ENCODE data around the gene CHRNG.
A peak's percentile ranks its signal among the peaks of the same experiment; 100 is the strongest.

The CHRNG gene

DNA sequence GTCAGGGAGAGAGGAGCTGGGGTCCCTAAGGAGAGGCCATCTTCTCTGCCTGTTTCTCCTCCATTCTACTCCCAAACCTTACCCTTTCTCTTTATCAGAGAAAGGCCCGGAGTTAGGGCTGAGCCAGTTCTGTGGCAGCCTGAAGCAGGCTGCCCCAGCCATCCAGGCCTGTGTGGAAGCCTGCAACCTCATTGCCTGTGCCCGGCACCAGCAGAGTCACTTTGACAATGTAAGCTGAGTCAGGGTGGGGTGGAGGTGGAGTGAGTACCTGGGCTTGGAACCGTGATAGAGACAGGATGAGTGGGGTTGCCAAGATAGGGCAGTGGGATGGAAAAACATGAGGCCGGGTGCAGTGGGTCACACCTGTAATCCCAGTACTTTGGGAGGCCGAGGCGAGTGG lies 5.2 kb downstream of the CHRNG start:
- TF ChIP-seq, protein P1, sequence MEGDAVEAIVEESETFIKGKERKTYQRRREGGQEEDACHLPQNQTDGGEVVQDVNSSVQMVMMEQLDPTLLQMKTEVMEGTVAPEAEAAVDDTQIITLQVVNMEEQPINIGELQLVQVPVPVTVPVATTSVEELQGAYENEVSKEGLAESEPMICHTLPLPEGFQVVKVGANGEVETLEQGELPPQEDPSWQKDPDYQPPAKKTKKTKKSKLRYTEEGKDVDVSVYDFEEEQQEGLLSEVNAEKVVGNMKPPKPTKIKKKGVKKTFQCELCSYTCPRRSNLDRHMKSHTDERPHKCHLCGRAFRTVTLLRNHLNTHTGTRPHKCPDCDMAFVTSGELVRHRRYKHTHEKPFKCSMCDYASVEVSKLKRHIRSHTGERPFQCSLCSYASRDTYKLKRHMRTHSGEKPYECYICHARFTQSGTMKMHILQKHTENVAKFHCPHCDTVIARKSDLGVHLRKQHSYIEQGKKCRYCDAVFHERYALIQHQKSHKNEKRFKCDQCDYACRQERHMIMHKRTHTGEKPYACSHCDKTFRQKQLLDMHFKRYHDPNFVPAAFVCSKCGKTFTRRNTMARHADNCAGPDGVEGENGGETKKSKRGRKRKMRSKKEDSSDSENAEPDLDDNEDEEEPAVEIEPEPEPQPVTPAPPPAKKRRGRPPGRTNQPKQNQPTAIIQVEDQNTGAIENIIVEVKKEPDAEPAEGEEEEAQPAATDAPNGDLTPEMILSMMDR (IDR thresholded peaks at IDR 0.05; ENCODE audit: borderline replicate concordance, insufficient read depth, low read depth, low read length): no peak
- no peak overlapping the region for H3K4me3 ChIP-seq (ENCODE audit: low read depth, low read length)

DNA sequence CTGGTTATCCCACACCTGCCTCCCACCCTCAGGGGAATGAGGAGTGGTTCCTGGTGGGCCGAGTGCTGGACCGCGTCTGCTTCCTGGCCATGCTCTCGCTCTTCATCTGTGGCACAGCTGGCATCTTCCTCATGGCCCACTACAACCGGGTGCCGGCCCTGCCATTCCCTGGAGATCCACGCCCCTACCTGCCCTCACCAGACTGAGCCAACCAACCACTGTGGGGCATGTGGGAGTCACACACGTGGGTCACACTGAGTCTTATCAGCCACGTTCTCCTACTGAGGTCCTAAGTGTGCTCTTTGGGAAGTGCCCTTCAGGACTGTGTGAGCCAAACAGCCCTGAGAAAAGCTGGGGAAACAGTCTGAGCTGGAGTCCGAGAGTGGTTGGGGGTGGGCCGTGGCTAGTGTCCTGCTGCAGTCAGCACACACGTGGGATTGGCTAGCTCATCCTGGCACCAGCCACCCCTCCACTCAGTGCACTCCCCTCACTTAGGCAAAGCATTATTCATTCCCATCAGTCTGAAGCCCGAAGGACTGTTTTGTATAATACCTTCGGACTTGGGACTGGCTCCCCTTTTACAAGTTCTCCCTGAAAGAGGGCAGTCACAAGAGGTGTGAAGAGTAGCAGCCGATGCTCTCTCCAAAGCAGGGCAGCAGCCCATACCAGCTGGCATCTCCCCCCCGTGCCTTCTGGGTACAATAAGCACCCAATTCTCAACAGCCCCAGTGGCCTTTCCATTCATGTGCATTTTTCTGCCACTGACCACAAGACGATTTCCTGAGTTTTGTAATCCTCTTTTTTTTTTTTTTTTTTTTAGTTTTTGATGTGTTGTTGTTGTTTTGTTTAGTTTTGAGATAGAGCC lies 6.3 kb downstream of the CHRNG start:
- no peak overlapping the region for H3K4me3 ChIP-seq (ENCODE audit: low read depth, low read length)
- TF ChIP-seq, protein P1 (IDR thresholded peaks at IDR 0.05; ENCODE audit: borderline replicate concordance, insufficient read depth, low read depth, low read length): no peak

DNA sequence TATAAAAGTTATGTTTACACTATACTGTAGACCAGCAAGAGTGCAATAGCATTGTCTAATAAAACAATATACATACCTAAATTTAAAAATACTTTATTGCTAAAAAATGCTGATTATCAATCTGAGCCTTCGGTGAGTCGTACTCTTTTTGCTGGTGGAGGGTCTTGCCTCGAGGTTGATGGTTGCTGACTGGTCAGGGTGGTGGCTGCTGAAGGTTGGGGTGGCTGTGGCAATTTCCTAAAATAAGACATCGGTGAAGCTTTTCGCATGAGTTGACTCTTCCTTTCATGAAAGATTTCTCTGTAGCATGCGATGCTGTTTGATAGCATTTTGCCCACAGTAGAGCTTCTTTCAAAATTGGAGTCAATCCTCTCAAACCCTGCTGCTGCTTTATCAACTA lies 8.5 kb downstream of the CHRNG start:
- TF ChIP-seq, protein P1 (IDR thresholded peaks at IDR 0.05; ENCODE audit: borderline replicate concordance, insufficient read depth, low read depth, low read length): no peak
- H3K4me3 ChIP-seq (ENCODE audit: low read depth, low read length): no peak overlapping the region

DNA sequence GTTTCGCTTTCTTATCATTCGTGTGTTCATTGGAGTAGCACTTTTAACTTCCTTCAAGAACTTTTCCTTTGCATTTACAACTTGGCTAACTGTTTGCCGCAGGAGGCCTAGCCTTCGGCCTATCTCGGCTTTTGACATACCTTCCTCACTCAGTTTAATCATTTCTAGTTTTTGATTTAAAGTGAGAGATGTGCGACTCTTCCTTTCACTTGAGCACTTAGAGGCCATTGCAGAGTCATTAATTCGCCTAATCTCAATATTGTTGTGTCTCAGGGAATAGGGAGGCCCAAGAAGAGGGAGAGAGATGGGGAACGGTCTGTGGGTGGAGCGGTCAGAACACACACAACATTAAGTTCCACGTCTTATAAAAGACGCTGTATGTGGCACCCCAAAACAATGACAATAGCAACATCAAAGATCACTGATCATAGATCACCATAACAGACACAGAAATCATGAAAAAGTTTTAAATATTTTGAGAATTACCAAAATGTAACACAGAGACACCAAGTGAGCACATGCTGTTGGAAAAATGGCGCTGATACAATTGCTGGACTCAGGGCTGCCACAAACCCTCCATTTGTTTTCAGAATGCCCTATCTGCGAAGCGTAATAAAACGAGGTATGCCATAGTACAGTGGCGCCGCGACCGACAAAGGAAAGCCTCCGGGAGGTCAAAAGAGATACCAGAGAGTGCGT lies 10.3 kb downstream of the CHRNG start:
- TF ChIP-seq, protein P1 (IDR thresholded peaks at IDR 0.05; ENCODE audit: borderline replicate concordance, insufficient read depth, low read depth, low read length): no peak
- peak overlapping the region; percentile 86 for H3K4me3 ChIP-seq (ENCODE audit: low read depth, low read length)

DNA sequence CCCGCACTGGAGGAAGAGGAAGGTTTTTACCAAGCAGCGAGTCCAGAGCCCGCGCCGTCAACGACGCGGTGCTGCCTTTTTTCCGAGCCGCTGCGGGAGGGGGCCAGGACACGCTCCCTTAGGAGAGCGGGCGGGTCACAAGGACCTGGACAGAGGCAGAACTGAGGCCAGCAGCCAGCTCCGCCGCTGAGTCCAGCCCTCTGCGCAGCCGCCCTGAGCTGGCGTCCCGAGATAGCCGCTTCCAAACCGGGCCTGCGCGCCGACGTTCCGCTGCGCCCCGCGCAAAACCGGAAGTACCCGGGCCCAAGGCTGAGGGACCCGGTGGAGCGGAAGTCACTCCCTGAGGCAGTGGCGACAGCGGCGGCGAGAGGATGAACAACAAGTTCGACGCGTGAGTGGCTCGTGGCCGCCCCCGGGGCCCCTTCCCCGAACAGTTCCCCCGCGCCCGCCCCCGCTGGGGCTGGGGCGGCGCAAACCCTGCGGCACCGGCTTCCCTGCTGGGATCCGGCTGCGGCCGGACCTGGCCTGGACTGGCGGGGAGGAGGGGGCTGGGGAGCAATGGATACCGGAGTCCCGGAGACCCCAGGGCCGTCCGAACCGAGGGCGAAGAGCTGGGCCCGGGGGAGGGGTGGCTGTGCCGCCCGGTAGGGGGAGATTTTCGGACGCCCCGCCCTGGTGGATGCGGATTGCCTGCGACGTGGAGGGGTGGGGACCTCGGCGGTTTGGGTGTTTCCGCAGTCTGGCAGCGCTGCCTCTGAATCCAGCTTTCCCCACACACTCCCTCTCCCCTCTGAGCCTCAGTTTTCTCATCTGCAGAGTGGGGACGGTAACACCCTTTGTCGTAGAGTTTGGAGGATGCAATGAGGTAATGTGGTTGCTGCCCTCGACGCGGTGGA lies 11.1 kb downstream of the CHRNG start, which contains the start of the genes EIF4E2 and TIGD1:
EIF4E2 (plus strand) TSS at position 336 of the 896 bp plus-strand sequence; CDS start at position 372, 36 bp downstream.
TIGD1 (minus strand) TSS at position 204 of the 896 bp plus-strand sequence. CDS start 675 bp downstream, outside the sequence.
- TF ChIP-seq, protein P1 (IDR thresholded peaks at IDR 0.05; ENCODE audit: borderline replicate concordance, insufficient read depth, low read depth, low read length): peak; percentile 23; the same call in 1 of the 2 replicates
- peak within 1 kb of the TSS; percentile 86 for H3K4me3 ChIP-seq (ENCODE audit: low read depth, low read length)

DNA sequence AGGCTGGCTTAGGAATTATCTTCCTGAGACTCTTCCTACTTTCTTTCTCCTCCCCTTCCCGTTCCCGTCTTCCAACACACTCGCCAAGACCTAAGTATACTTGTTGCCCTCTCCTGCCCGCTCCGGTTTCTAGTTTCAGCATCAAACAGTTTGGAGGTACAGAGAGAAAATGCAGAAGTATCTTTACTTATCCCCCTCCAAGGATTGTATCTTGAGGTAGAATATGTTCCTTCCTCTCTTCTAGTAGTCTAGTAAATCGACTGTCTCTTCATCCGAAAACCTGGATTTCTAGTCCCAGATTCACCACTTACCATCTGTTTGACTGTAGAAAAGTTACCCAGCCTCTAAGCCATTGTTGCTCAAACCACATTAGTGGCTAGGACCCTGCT lies 11.8 kb downstream of the CHRNG start:
- TF ChIP-seq, protein P1 (IDR thresholded peaks at IDR 0.05; ENCODE audit: borderline replicate concordance, insufficient read depth, low read depth, low read length): no peak
- H3K4me3 ChIP-seq (ENCODE audit: low read depth, low read length): peak overlapping the region; percentile 86

Data from GM12875 (cell line).